ENCODE measurements around the gene METTL16. TPM values are rescaled to one million over a fixed set of nuclear protein-coding genes. Genes with fewer than 3 reads are reported as not detected.
"Not testable (repeated sequence)": the region's sequence is repeated elsewhere in the genome, so short reads cannot be mapped to it uniquely, and the experiment has no call there.

Gene METTL16
- total RNA-seq, 1 donor from 2014 or later = 22.9 TPM

DNA sequence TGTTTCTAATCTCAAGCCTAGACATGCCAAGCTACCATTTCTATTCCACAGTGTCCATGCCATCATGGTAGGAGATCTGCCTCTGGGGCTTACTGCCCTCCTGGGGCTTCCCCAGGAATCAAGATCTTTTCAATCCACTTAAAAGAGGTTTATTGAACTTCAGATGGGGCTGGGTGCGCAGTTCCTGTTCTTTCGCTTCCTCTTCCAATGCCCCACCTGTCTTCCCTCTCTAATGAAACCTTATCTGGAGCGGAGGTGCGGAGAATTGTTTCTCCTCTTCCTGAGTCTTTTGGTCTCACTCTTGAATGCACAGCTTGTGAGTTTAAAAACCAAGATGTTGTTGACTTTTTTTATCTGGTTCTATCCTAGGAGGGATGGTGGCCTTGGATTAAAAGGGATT is 30.4 kb upstream of the METTL16 start:
- peaks cover 2% of the 10 kb centered on the region for H3K27me3 Mint-ChIP-seq (ENCODE audit: unreplicated experiment)
- TF ChIP-seq CTCF (IDR thresholded peaks at IDR 0.05) = no peak
- no peaks in the 10 kb centered on the region for H3K36me3 Mint-ChIP-seq (ENCODE audit: unreplicated experiment)
- H3K4me1 Mint-ChIP-seq (ENCODE audit: unreplicated experiment) = no peaks in the 10 kb centered on the region
- no peak overlapping the region for H3K4me3 Mint-ChIP-seq (ENCODE audit: unreplicated experiment)
- no peak overlapping the region for H3K27ac Mint-ChIP-seq (ENCODE audit: unreplicated experiment)
- no peaks in the 10 kb centered on the region for H3K9me3 Mint-ChIP-seq (ENCODE audit: unreplicated experiment)
- no peak for DNase-seq (ENCODE audit: extremely low spot score, unreplicated experiment)

- DNase-seq (ENCODE audit: extremely low spot score, unreplicated experiment); H3K36me3 Mint-ChIP-seq (ENCODE audit: unreplicated experiment); H3K27me3 Mint-ChIP-seq (ENCODE audit: unreplicated experiment); H3K27ac Mint-ChIP-seq (ENCODE audit: unreplicated experiment); H3K9me3 Mint-ChIP-seq (ENCODE audit: unreplicated experiment); H3K4me1 Mint-ChIP-seq (ENCODE audit: unreplicated experiment); H3K4me3 Mint-ChIP-seq (ENCODE audit: unreplicated experiment): not testable (repeated sequence)
Measured at GRCh38 chr17:2537579-2537978, 25.9 kb upstream of the METTL16 start.

DNA sequence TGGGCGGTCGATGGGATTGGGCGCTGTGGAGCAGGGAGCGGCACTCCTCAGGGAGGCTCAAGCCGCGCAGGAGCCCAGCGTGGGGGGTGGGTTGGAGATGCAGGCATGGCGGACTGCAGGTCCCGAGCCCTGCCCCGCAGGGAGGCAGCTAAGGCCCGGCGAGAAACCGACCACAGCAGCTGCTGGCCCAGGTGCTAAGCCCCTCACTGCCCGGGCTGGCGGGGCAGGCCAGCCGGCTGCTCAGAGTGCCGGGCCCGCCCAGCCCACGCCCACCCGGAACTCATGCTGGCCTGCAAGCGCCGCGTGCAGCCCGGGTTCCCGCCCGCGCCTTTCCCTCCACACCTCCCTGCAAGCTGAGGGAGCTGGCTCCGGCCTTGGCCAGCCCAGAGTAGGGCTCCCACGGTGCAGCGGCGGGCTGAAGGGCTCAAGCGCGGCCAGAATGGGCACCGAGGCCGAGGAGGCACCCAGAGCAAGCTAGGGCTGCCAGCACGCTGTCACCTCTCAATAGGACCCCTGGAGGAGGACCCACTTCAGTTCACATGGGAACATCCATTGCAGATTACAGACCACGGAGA is 20.5 kb upstream of the METTL16 start:
- H3K9me3 Mint-ChIP-seq (ENCODE audit: unreplicated experiment) = no peaks in the 10 kb centered on the region
- H3K4me3 Mint-ChIP-seq (ENCODE audit: unreplicated experiment) = no peak overlapping the region
- no peaks in the 10 kb centered on the region for H3K36me3 Mint-ChIP-seq (ENCODE audit: unreplicated experiment)
- no peaks in the 10 kb centered on the region for H3K27me3 Mint-ChIP-seq (ENCODE audit: unreplicated experiment)
- H3K27ac Mint-ChIP-seq (ENCODE audit: unreplicated experiment) = no peak overlapping the region
- H3K4me1 Mint-ChIP-seq (ENCODE audit: unreplicated experiment) = no peaks in the 10 kb centered on the region
- no peak for TF ChIP-seq CTCF (IDR thresholded peaks at IDR 0.05)
- no peak for DNase-seq (ENCODE audit: extremely low spot score, unreplicated experiment)

- H3K27me3 Mint-ChIP-seq (ENCODE audit: unreplicated experiment); H3K36me3 Mint-ChIP-seq (ENCODE audit: unreplicated experiment); H3K4me1 Mint-ChIP-seq (ENCODE audit: unreplicated experiment); DNase-seq (ENCODE audit: extremely low spot score, unreplicated experiment); H3K4me3 Mint-ChIP-seq (ENCODE audit: unreplicated experiment); H3K27ac Mint-ChIP-seq (ENCODE audit: unreplicated experiment); H3K9me3 Mint-ChIP-seq (ENCODE audit: unreplicated experiment): not testable (repeated sequence)
Measured at GRCh38 chr17:2531243-2531954, 19.7 kb upstream of the METTL16 start.

DNA sequence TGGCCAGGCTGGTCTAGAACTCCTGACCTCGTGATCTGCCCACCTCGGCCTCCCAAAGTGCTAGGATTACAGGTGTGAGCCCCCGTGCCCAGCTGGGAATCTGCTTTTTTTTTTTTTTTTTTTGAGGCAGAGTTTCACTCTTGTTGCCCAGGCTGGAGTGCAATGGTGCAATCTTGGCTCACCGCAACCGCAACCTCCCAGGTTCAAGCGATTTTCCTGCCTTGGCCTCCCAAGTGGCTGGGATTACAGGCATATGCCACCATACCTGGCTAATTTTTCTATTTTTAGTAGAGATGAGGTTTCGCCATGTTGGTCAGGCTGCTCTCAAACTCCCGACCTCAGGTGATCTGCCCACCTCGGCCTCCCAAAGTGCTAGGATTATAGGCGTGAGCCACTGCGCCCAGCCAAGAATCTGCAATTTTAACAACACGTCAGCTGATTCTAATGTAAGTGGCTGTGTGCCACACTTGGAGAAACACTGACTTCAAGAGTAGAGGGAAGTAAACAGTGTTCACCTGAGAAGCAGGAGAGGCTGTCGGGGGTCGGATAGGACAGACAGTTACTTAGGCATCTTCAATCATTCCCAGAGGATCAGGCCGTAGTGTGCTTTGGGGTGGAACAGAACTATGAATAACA is 10.2 kb upstream of the METTL16 start:
- not testable (repeated sequence) for H3K27me3 Mint-ChIP-seq (ENCODE audit: unreplicated experiment); H3K36me3 Mint-ChIP-seq (ENCODE audit: unreplicated experiment)

DNA sequence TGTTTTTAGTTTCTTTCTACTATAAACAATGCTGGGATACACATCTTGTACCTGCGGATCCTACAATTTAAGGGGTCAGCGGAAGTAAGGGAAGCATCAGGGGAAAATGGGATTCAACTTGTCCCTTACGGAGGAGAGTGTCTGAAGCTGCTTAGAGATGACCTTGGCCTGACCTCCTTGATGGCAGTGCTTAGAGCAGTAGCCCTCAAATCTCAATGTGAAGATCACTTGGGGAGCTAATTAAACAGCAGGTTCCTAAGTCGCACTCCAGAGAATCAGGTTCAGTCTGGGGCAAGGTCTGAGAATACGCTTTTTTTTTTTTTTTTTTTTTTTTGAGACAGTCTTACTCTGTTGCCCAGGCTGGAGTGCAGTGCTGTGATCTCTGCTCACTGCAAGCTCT is 9.6 kb upstream of the METTL16 start:
- H3K27ac Mint-ChIP-seq (ENCODE audit: unreplicated experiment) = no peak overlapping the region
- H3K36me3 Mint-ChIP-seq (ENCODE audit: unreplicated experiment) = no peaks in the 10 kb centered on the region
- peaks cover 2% of the 10 kb centered on the region for H3K27me3 Mint-ChIP-seq (ENCODE audit: unreplicated experiment)
- H3K4me1 Mint-ChIP-seq (ENCODE audit: unreplicated experiment) = no peaks in the 10 kb centered on the region
- no peak for DNase-seq (ENCODE audit: extremely low spot score, unreplicated experiment)
- TF ChIP-seq CTCF (IDR thresholded peaks at IDR 0.05) = no peak
- no peaks in the 10 kb centered on the region for H3K9me3 Mint-ChIP-seq (ENCODE audit: unreplicated experiment)
- no peak overlapping the region for H3K4me3 Mint-ChIP-seq (ENCODE audit: unreplicated experiment)

More for the DNA sequence above, 10.2 kb upstream of the METTL16 start:
- not testable (repeated sequence) for H3K4me3 Mint-ChIP-seq (ENCODE audit: unreplicated experiment); H3K4me1 Mint-ChIP-seq (ENCODE audit: unreplicated experiment); DNase-seq (ENCODE audit: extremely low spot score, unreplicated experiment); H3K9me3 Mint-ChIP-seq (ENCODE audit: unreplicated experiment); H3K27ac Mint-ChIP-seq (ENCODE audit: unreplicated experiment)
